NCI-H69 (cell line): Measurements from ENCODE around the gene PDYN.

Experiments
- DNase-seq: peaks from one replicate; lab custom pipeline; 2025; lab: John Stamatoyannopoulos, UW

Gene PDYN

GRCh38 chr20:1934721-1935573 is 58.9 kb downstream of the PDYN start:
- DNase-seq = no peak

GRCh38 chr20:1934156-1934555 is 59.7 kb downstream of the PDYN start:
- DNase-seq = no peak

GRCh38 chr20:1933465-1933870 is 60.4 kb downstream of the PDYN start:
- DNase-seq = no peak

- no peak for DNase-seq
These were observed 60.9 kb downstream of the PDYN start for GRCh38 chr20:1932971-1933370.

- no peak for DNase-seq
These were observed 62.0 kb downstream of the PDYN start for GRCh38 chr20:1931830-1932229.

GRCh38 chr20:1930165-1930564 is 63.7 kb downstream of the PDYN start:
- DNase-seq = peak; percentile 52

GRCh38 chr20:1929460-1929859 is 64.4 kb downstream of the PDYN start:
- peak; percentile 11 for DNase-seq

GRCh38 chr20:1928782-1929181 is 65.1 kb downstream of the PDYN start:
- DNase-seq = no peak
